Measurements from ENCODE around the gene P2RX3. TPM values are rescaled to one million over a fixed set of nuclear protein-coding genes. Genes with fewer than 3 reads are reported as not detected.

The P2RX3 gene
- total and polyA plus RNA-seq, 10 of the 15 experiments (the other 5 are each of a cell fraction or from before 2014, with no cell fraction given), result 0.05 to 0.12 TPM; not detected in 8

GRCh38 chr11:57370941-57371340, 32.8 kb downstream of the P2RX3 start:
- Histone ChIP-seq H3K4me1 (ENCODE audit: control insufficient read depth, insufficient read depth, low read length) (no peaks in the 10 kb centered on the region), H3K36me3 (ENCODE audit: control insufficient read depth in 2 of 2, insufficient read depth in 2 of 2, low read length in 1 of 2) (no peaks in the 10 kb centered on the region), H2AFZ (ENCODE audit: control insufficient read depth, low read depth, low read length) (no peak overlapping the region), H3K9ac (ENCODE audit: control insufficient read depth, insufficient read depth, low read length) (no peak overlapping the region), H3K79me2 (ENCODE audit: control insufficient read depth, insufficient read depth, low read length) (no peaks in the 10 kb centered on the region), H3K27ac (ENCODE audit: control insufficient read depth, insufficient read depth) (no peak overlapping the region), H3K4me2 (ENCODE audit: control insufficient read depth, insufficient read depth) (no peak overlapping the region), H3K4me3 (no peak overlapping the region), H4K20me1 (ENCODE audit: control insufficient read depth, insufficient read depth) (no peaks in the 10 kb centered on the region), H3K9me3 (replicated peaks; ENCODE audit: control insufficient read depth, insufficient read depth, low read length) (no peaks in the 10 kb centered on the region), H3K27me3 (replicated peaks in 1 of 2; ENCODE audit: control insufficient read depth in 2 of 2, insufficient read depth in 2 of 2, low read length in 1 of 2) (no peaks in the 10 kb centered on the region)
- BruUV-seq (replicated peaks), result no TSS peak
- ATAC-seq, result no peak
- intact Hi-C loops (cut with micrococcal nuclease; ENCODE audit: unreplicated experiment), result no loop called here
- no peak for DNase-seq (ENCODE audit: low read depth, low spot score)
- ChIA-PET RAD21 (ENCODE audit: unreplicated experiment) (no interaction called here), SMC1A (ENCODE audit: uncharacterized antibody, unreplicated experiment) (interaction anchor here (0.5 to 0.6 kb wide), 2 partner anchors 8 to 275 kb away, joined by 3 read pairs; no protein-coding TSS in a partner anchor), CTCF (no interaction called here), POLR2A (no interaction called here)
- TF ChIP-seq SRF (IDR thresholded peaks at IDR 0.05; ENCODE audit: low read depth in 2 of 2, low read length in 2 of 2) (no peak), SMAD1 (IDR thresholded peaks at IDR 0.05; ENCODE audit: low read depth, partially characterized antibody) (no peak), TARDBP (IDR thresholded peaks at IDR 0.05; ENCODE audit: borderline replicate concordance) (no peak), CHD1 (IDR thresholded peaks at IDR 0.05; ENCODE audit: low read depth, low read length) (no peak), SP1 (IDR thresholded peaks at IDR 0.05; ENCODE audit: low read depth, low read length) (no peak), EZH2 (IDR thresholded peaks at IDR 0.05; ENCODE audit: borderline replicate concordance, control insufficient read depth, low read depth, low read length) (no peak), LARP7 (IDR thresholded peaks at IDR 0.05) (no peak), SUZ12 (IDR thresholded peaks at IDR 0.05; ENCODE audit: unreplicated experiment) (no peak), ATF2 (IDR thresholded peaks at IDR 0.05; ENCODE audit: low read length) (no peak), GABPA (IDR thresholded peaks at IDR 0.05; ENCODE audit: low read depth) (no peak)
- FAIRE-seq, result no peak
- in situ Hi-C loops (cut with MboI), result no loop called here
